Measurements from ENCODE around the gene CCNY. TPM values are rescaled to one million over a fixed set of nuclear protein-coding genes. Genes with fewer than 3 reads are reported as not detected.

CCNY gene
- total and polyA plus RNA-seq, 2 of the 4 experiments (the other 2 are of a cell fraction): 38.0 to 131 TPM

DNA sequence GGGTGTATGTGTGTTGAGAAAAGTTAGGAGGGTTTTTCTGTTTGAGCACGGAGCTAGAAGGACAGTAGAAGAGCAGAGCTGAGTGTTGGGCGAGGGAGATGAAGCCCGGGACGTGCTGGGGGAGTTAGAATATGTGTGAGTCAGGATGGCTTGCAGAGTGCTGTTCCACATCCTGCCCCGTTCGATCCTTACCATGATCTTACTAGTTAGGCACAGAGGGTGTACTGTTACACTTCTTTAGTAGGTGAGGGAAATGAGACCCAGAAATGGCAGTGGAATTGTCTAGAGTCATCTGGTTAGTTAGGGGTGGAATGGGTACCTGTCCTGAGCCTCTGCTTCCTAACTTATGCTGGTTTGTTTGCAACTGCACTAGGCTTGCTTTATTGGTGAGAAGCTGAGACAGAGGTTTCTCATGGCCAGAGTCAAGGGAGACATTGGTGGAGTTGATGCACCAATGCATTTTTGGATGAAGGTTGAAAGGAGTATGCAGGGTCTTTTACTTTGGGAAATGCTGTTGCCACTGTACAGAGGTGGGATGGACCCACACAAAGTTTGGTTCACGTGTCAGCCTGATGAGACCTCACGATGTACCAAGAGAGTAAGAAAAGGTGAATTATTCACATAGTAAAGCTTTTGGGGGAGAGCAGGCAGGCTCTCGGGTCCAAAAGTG is 42.4 kb downstream of the CCNY start:
- Histone ChIP-seq H4K91ac (ENCODE audit: insufficient read depth, low read depth, low read length) (no peak overlapping the region), H4K8ac (ENCODE audit: low read depth in 2 of 2, low read length in 2 of 2) (peak overlapping the region in 1 of 2 experiments; percentile 26; a peak in 1 of 4 replicates), H2BK20ac (ENCODE audit: low read depth, low read length) (no peak overlapping the region), H3K4me2 (ENCODE audit: low read depth, low read length) (no peak overlapping the region; the same call in 1 of the 2 replicates), H3K27me3 (ENCODE audit: control insufficient read depth, insufficient read depth, low read length) (no peaks in the 10 kb centered on the region), H3K79me1 (ENCODE audit: low read depth in 1 of 2, low read length in 2 of 2) (peaks cover 47 to 82% of the 10 kb centered on the region in 2 experiments), H2AK5ac (ENCODE audit: low read depth, low read length) (peak overlapping the region; percentile 12; the same call in 1 of the 2 replicates), H2AFZ (replicated peaks; ENCODE audit: low read length, poor library complexity) (no peak overlapping the region), H3K14ac (replicated peaks; ENCODE audit: low read depth, low read length) (peak overlapping the region; percentile 68), H3K4me1 (ENCODE audit: control insufficient read depth, insufficient read depth, low read length) (peaks cover 11% of the 10 kb centered on the region), H3K36me3 (ENCODE audit: control insufficient read depth, insufficient read depth, low read length) (no peaks in the 10 kb centered on the region), H4K20me1 (ENCODE audit: insufficient read depth, low read length) (peaks cover 68% of the 10 kb centered on the region), H3K4ac (ENCODE audit: low read depth, low read length) (peak overlapping the region; percentile 52), H4K5ac (ENCODE audit: low read depth, low read length) (no peak overlapping the region), H2AK9ac (replicated peaks; ENCODE audit: low read depth, low read length, poor library complexity) (peak overlapping the region; percentile 42), H3K23ac (ENCODE audit: low read depth, low read length) (peak overlapping the region; percentile 75; the same call in 1 of the 2 replicates), H3K27ac (ENCODE audit: insufficient read depth, low read length) (no peak overlapping the region), H2BK15ac (ENCODE audit: low read depth, low read length) (peak overlapping the region; percentile 4; the same call in 1 of the 3 replicates), H3K56ac (ENCODE audit: extremely low read depth, insufficient read depth, low read length) (no peak overlapping the region), H3K9me3 (ENCODE audit: control insufficient read depth, insufficient read depth, low read length) (no peaks in the 10 kb centered on the region), H2BK120ac (ENCODE audit: low read depth, low read length) (no peak overlapping the region), H3K4me3 (ENCODE audit: insufficient read depth, low read depth, low read length) (no peak overlapping the region), H3K9ac (ENCODE audit: low read depth, low read length) (no peak overlapping the region), H3K18ac (ENCODE audit: low read depth, low read length) (no peak overlapping the region), H2BK5ac (ENCODE audit: low read depth, low read length, poor library complexity, severe bottlenecking) (peak overlapping the region; percentile 0), H3K9me1 (ENCODE audit: insufficient read depth, low read length) (peaks cover 30% of the 10 kb centered on the region)
- DNase-seq: peak; percentile 60
- 80% methylated on average over 5 of the region's 9 CpGs; no CpG with 5 or more reads in 1 of the 2 experiments for WGBS, 2 experiments (ENCODE audit: extremely low coverage in 2 of 2, insufficient read length in 1 of 2)
- no peak for TF ChIP-seq NFE2L2 (IDR thresholded peaks at IDR 0.05; ENCODE audit: low read depth, low read length)
- TF ChIP-seq POLR2A (IDR thresholded peaks at IDR 0.05; ENCODE audit: low read depth, low read length): no peak
- TF ChIP-seq RAD21 (IDR thresholded peaks at IDR 0.05; ENCODE audit: low read length): no peak
- no peak for TF ChIP-seq ELK1 (IDR thresholded peaks at IDR 0.05; ENCODE audit: borderline replicate concordance, low read depth, low read length)
- no peak for TF ChIP-seq USF2 (IDR thresholded peaks at IDR 0.05; ENCODE audit: low read depth, low read length)
- no peak for TF ChIP-seq MAFK (IDR thresholded peaks at IDR 0.05; ENCODE audit: low read depth, low read length)
- no peak for TF ChIP-seq SMC3 (IDR thresholded peaks at IDR 0.05; ENCODE audit: low read depth, low read length)
- TF ChIP-seq RFX5 (IDR thresholded peaks at IDR 0.05; ENCODE audit: low read depth, low read length): no peak
- no peak for TF ChIP-seq CTCF (conservative IDR thresholded peaks at IDR 0.05; ENCODE audit: low read depth, low read length)
- no peak for TF ChIP-seq RCOR1 (IDR thresholded peaks at IDR 0.05; ENCODE audit: insufficient replicate concordance, low read length)
- dilution Hi-C loops (cut with HindIII; ENCODE audit: low sequenced_read_pairs, unreplicated experiment): no loop called here
- no TSS peak for BruUV-seq (replicated peaks)
- in situ Hi-C loops (cut with MboI; ENCODE audit: low sequenced_read_pairs): no loop called here
- intact Hi-C loops (cut with micrococcal nuclease): no loop called here
- ATAC-seq (ENCODE audit: low read depth): no peak; the same call in 1 of the 2 replicates
- POLR2A ChIA-PET (ENCODE audit: unreplicated experiment): interaction anchor here (0.6 kb wide), 1 partner anchor 49 kb away, joined by 3 read pairs; no protein-coding TSS in a partner anchor
- CTCF ChIA-PET: no interaction called here
